Measurements from ENCODE around the gene FRAS1. TPM values are rescaled to one million over a fixed set of nuclear protein-coding genes. Genes with fewer than 3 reads are reported as not detected.

The FRAS1 gene
- total RNA-seq, 2 donors from 2014 or later: 0.07 to 0.10 TPM

DNA sequence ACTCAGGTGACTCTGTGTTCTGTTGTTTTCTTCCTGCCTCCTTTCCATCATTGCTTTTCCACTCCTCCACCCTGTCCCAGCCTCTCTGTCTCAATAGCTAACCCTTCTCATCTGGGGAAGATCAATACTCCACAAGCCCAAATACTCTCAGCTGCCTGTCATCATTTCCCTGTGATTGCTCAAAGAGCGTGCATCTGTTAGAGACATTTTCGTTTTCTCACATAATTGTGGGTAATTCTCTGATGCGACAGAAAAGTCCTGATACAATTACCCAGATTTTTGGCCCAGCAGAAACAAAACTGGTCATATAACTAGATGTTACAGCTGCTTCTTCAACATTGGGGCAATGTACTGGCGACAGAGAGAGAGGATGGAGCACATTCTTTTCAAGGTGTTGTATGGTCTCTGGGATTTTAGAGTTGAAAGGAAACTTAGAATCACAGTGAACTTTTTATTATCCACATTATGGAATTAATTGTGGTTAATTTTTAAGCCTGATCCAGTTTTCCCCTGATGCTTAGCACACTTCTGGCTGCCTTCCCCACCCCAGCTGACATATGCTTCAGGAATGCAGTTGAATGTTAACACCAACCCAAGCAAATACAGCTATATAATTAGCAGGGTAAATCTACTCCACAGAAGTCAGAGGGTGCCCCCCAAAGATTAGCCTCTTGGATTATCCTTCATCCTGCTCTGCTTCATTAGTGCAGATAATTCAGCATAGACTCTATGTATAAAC is 323.0 kb downstream of the FRAS1 start:
- H3K4me1 Mint-ChIP-seq (ENCODE audit: low read depth): no peaks in the 10 kb centered on the region
- H3K4me3 Mint-ChIP-seq: no peak overlapping the region
- ATAC-seq (replicated peaks in 1 of 2): no peak
- no peaks in the 10 kb centered on the region for H3K9me3 Mint-ChIP-seq
- no peaks in the 10 kb centered on the region for H3K36me3 Mint-ChIP-seq (ENCODE audit: insufficient read depth in 2 of 2)
- H3K27ac Mint-ChIP-seq: no peak overlapping the region
- no peak for DNase-seq
- no peaks in the 10 kb centered on the region for H3K27me3 Mint-ChIP-seq (ENCODE audit: low read depth)

DNA sequence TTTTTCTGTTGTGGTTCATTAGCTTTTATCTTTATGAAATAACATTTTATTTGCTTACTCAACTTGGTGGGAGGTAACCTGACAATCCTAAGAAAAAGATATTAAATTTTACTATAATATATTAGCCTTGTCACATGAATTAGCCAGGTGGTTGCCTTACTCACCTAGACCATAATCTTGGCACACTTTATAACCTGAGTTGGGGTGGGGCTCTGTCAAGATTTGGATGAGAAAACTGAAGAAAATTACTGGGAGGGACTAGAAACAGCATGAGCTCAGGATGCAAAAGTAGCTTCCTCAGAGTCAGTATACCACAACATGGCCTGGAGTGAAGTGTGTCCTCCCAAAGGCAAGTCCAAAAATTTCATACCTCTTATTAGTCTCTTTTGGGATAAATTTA is 329.6 kb downstream of the FRAS1 start:
- DNase-seq: no peak
- no peaks in the 10 kb centered on the region for H3K9me3 Mint-ChIP-seq
- no peaks in the 10 kb centered on the region for H3K4me1 Mint-ChIP-seq (ENCODE audit: low read depth)
- H3K36me3 Mint-ChIP-seq (ENCODE audit: insufficient read depth in 2 of 2): no peaks in the 10 kb centered on the region
- no peak overlapping the region for H3K4me3 Mint-ChIP-seq
- ATAC-seq (replicated peaks in 1 of 2): no peak
- no peaks in the 10 kb centered on the region for H3K27me3 Mint-ChIP-seq (ENCODE audit: low read depth)
- no peak overlapping the region for H3K27ac Mint-ChIP-seq

DNA sequence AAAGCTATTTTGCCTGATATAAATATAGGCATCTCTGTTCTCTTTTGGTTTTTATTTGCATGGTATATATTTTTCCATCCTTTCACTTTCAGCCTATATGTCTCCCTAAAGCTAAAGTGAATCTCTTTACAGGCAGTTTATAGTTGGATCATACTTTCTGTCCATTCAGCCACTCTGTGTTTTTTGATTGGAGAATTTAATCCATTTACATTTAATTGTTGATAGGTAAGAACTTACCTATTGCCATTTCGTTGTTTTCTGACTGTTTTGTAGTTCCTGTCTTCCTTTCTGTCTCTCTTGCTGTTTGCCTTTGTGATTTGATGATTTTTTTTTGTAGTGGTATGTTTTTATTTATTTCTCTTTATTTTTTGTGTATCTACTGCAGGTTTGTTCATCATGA is 338.5 kb downstream of the FRAS1 start:
- Mint-ChIP-seq H3K4me3 (no peak overlapping the region), H3K4me1 (ENCODE audit: low read depth) (no peaks in the 10 kb centered on the region), H3K27ac (no peak overlapping the region), H3K36me3 (ENCODE audit: insufficient read depth in 2 of 2) (peaks cover 1 to 2% of the 10 kb centered on the region in 2 donors), H3K9me3 (peaks cover 5% of the 10 kb centered on the region in 2 donors), H3K27me3 (ENCODE audit: low read depth) (no peaks in the 10 kb centered on the region)
- ATAC-seq (replicated peaks in 1 of 2): no peak
- no peak for DNase-seq

DNA sequence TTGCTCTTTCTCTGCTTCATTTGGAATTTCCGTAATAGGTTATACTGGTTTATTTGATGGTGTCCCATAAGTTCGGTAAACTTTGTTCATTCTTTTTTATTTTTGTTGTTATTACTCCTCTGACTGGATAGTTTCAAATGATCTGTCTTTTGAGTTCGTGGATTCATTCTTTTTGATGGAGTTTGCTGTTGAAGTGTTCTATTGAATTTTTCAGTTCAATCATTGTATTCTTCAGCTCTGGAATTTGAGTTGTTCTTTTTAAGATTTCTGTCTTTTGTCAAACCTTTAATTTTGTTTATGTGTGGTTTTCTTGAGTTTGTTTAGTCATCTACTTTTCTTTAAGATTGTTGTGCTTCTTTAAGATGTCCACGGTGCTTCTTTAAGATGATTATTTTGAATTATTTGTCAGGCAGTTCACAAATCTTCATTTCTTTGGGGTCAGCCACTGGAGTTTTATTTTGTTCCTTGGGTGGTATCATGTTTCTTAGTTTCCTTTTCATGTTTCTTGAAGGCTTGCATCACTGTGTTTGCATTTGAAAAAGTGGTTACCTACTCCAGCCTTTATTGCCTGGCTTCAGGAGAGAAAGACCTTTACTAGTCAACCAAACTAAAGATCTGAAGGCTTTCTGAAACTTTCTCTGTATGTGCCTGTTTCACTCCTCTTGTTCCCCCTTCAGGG is 339.6 kb downstream of the FRAS1 start:
- no peak for DNase-seq
- H3K4me1 Mint-ChIP-seq (ENCODE audit: low read depth): no peaks in the 10 kb centered on the region
- no peak for ATAC-seq (replicated peaks in 1 of 2)

DNA sequence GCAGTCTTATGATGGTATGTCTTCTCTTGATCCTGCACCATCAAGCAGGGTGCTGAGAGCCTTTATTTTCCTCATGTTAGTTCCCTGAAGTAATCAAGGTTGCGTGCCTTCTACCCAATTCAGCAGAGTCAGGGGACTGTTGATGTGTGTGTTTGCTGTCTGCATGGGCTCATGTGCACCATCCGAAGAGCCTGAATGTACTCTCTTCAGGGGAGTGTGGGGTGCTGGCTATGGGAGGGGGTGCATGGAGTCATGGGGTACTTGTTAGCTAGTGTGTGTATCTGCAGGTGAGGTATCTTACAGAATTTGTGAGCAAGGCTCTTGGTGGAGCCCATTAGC is 340.1 kb downstream of the FRAS1 start:
- Mint-ChIP-seq H3K4me1 (ENCODE audit: low read depth) (no peaks in the 10 kb centered on the region), H3K36me3 (ENCODE audit: insufficient read depth in 2 of 2) (peaks cover 1 to 2% of the 10 kb centered on the region in 2 donors), H3K27me3 (ENCODE audit: low read depth) (no peaks in the 10 kb centered on the region), H3K4me3 (no peak overlapping the region), H3K27ac (no peak overlapping the region), H3K9me3 (peaks cover 5% of the 10 kb centered on the region in 2 donors)
- ATAC-seq (replicated peaks in 1 of 2): no peak
- DNase-seq: no peak

More for the DNA sequence above, 339.6 kb downstream of the FRAS1 start:
- Mint-ChIP-seq H3K4me3 (no peak overlapping the region), H3K27ac (no peak overlapping the region), H3K9me3 (peaks cover 5% of the 10 kb centered on the region in 2 donors), H3K36me3 (ENCODE audit: insufficient read depth in 2 of 2) (peaks cover 1 to 2% of the 10 kb centered on the region in 2 donors), H3K27me3 (ENCODE audit: low read depth) (no peaks in the 10 kb centered on the region)

DNA sequence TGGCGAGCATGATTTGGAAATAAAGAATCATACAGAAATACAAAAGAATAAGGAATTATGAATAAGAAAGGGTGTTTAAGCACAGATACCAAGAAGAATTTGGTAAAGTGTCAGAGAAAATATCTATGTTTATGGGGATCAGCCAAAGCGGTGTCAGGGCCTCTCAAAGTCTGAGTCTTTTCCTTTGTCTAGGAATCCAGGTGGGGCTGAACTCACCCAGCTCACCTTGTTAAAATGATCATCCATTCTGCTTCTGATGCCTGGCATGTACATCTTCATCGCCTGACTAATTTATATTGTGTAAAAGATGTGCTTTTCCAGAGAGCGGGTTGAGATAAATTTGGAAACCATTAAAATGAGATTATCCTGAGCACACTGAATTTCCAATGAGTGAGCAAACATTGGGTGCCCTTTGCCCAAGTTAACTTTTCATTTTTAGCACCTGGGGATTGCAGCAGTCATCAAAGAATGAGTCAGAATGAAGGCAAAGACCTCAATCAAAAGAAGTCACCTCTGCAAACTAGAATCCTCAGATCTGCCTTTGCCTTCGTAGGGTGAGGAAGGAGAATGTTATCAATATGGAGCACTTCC is 352.6 kb downstream of the FRAS1 start:
- H3K27ac Mint-ChIP-seq: no peak overlapping the region

DNA sequence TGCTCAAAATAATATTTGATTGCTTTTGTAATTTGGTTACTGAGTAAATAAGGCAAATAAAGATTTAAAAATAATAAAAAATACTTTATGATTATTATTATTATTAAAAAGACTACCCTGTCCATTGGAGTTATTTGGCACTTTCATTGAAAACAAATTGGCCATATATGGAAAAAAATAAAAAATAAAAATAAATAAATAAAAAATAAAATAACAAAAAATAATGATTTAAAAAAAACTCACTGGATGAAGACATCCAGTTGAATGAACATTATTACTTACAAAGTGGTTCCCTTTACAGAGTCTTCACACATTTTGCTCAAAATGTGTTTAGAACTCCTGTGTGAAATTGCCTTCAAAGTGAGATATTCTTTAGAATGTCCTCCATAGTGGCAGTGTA is 353.1 kb downstream of the FRAS1 start:
- no peak for ATAC-seq (replicated peaks in 1 of 2)
- H3K36me3 Mint-ChIP-seq (ENCODE audit: insufficient read depth in 2 of 2): no peaks in the 10 kb centered on the region
- no peaks in the 10 kb centered on the region for H3K9me3 Mint-ChIP-seq
- no peak overlapping the region for H3K27ac Mint-ChIP-seq
- H3K4me1 Mint-ChIP-seq (ENCODE audit: low read depth): no peaks in the 10 kb centered on the region
- DNase-seq: no peak
- no peak overlapping the region for H3K4me3 Mint-ChIP-seq
- H3K27me3 Mint-ChIP-seq (ENCODE audit: low read depth): peaks cover 14% of the 10 kb centered on the region

More for the DNA sequence above, 352.6 kb downstream of the FRAS1 start:
- Mint-ChIP-seq H3K27me3 (ENCODE audit: low read depth) (peaks cover 13% of the 10 kb centered on the region), H3K36me3 (ENCODE audit: insufficient read depth in 2 of 2) (no peaks in the 10 kb centered on the region), H3K4me1 (ENCODE audit: low read depth) (no peaks in the 10 kb centered on the region), H3K9me3 (no peaks in the 10 kb centered on the region), H3K4me3 (no peak overlapping the region)
- DNase-seq (no peak), ATAC-seq (replicated peaks in 1 of 2) (no peak)

DNA sequence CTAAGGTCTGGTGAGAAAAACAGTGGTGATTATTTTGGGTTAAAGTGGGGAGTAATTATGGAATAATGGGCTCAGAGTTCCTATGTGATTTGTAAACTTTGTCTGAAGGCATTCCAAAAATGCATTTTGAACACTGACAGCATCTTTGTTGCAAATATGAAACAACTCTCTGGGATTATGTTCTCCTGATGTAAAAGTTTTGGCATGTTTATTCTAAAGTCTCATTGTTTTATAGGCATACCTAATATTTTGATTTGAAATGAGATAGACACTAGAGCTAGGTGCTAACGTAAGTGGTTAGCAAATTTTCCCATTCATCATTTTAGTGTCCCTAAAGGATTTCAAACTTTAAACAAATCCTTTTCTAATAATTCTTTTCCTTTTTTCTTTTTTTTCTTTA is 353.6 kb downstream of the FRAS1 start:
- no peak for DNase-seq
- Mint-ChIP-seq H3K36me3 (ENCODE audit: insufficient read depth in 2 of 2) (no peaks in the 10 kb centered on the region), H3K27ac (no peak overlapping the region), H3K27me3 (ENCODE audit: low read depth) (peaks cover 13% of the 10 kb centered on the region), H3K4me3 (no peak overlapping the region), H3K4me1 (ENCODE audit: low read depth) (no peaks in the 10 kb centered on the region), H3K9me3 (no peaks in the 10 kb centered on the region)
- no peak for ATAC-seq (replicated peaks in 1 of 2)

DNA sequence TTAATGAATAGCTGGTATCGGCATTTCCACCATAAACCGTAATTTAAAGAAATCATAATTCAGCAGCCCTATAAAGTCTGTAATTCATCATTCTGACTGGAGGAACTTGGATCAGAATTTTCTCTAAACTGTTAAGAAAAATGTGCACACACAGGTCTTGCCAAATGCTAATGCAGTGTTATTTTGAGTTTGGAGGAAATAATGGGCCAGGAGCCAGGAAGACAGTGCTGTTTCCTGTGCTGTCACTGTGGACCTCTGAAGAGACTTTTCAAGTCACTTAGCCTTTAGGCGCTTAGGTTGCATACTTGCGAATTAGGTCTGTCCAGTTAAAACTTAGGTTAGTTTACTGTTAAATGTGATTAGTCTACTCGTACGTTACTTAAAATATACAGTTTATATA is 357.0 kb downstream of the FRAS1 start:
- no peak for DNase-seq
- no peaks in the 10 kb centered on the region for H3K4me1 Mint-ChIP-seq (ENCODE audit: low read depth)
- H3K4me3 Mint-ChIP-seq: no peak overlapping the region
- H3K9me3 Mint-ChIP-seq: no peaks in the 10 kb centered on the region
- no peak overlapping the region for H3K27ac Mint-ChIP-seq
- H3K36me3 Mint-ChIP-seq (ENCODE audit: insufficient read depth in 2 of 2): no peaks in the 10 kb centered on the region
- ATAC-seq (replicated peaks in 1 of 2): no peak
- peaks cover 5% of the 10 kb centered on the region for H3K27me3 Mint-ChIP-seq (ENCODE audit: low read depth)

DNA sequence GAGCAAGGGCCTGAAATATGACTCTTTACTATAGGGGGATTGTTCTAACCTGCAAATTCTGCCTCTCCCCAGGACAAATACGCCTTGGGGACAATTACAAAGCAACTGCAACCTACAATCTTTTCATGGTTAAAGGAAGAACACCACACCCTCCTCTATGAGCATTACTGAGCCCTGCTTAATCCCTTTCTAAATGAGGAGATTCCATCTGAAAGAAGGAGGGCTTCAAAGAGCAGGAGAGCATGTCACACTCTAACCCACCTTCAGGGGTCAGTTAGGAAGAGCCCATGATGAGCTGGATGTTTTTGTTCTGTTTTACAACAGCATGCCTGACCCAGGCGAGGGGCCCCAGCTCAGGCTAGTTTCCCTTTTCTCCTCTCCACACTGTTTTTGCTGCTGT is 360.5 kb downstream of the FRAS1 start:
- DNase-seq (no peak), ATAC-seq (replicated peaks in 1 of 2) (no peak)
- H3K4me3 Mint-ChIP-seq: no peak overlapping the region
- peaks cover 5% of the 10 kb centered on the region for H3K27me3 Mint-ChIP-seq (ENCODE audit: low read depth)
- H3K4me1 Mint-ChIP-seq (ENCODE audit: low read depth): no peaks in the 10 kb centered on the region
- no peaks in the 10 kb centered on the region for H3K9me3 Mint-ChIP-seq
- no peak overlapping the region for H3K27ac Mint-ChIP-seq
- H3K36me3 Mint-ChIP-seq (ENCODE audit: insufficient read depth in 2 of 2): no peaks in the 10 kb centered on the region

DNA sequence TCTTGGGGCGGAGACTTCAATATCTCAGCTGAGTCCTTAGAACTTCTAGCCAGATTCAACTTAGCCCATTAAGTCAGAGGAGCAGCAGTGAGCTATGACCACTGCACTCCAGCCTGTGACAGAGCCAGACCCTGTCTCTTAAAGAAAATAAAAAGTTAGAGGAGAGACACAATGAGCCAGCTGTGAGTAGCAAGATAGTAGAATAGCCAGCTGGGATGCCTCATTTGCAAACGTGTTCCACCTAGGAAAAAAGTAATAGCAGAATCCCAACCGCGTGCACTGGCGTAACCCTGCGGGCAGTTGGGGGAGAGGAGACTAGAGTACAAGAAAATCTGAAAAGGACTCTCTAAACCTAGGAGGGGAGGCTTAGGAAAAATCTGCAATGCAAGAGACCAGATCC is 361.3 kb downstream of the FRAS1 start:
- no peak overlapping the region for H3K4me3 Mint-ChIP-seq
- no peaks in the 10 kb centered on the region for H3K36me3 Mint-ChIP-seq (ENCODE audit: insufficient read depth in 2 of 2)
- H3K9me3 Mint-ChIP-seq: no peaks in the 10 kb centered on the region
- no peak for ATAC-seq (replicated peaks in 1 of 2)
- H3K27me3 Mint-ChIP-seq (ENCODE audit: low read depth): peaks cover 5% of the 10 kb centered on the region
- no peaks in the 10 kb centered on the region for H3K4me1 Mint-ChIP-seq (ENCODE audit: low read depth)
- H3K27ac Mint-ChIP-seq: no peak overlapping the region
- DNase-seq: no peak

DNA sequence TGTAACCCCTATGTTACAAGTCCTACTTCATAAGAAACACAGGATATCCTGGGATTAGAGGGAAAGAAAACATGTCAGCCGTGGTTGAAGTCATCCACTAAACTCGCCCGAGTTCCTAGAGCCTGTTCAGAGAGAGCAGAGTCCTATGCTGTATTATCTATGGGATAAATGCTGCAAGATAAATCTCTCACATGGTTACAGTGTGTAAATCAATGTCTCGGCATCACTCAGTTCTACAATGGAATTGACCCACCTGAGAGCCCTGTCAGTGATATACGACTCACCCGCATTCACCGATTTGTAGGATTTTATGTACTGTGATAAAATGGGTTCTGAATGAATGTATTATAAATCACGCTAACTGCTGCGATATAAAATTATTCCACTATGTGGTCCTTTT is 366.7 kb downstream of the FRAS1 start:
- H3K9me3 Mint-ChIP-seq: no peaks in the 10 kb centered on the region
- peaks cover 5% of the 10 kb centered on the region for H3K27me3 Mint-ChIP-seq (ENCODE audit: low read depth)
- no peaks in the 10 kb centered on the region for H3K4me1 Mint-ChIP-seq (ENCODE audit: low read depth)
- no peak overlapping the region for H3K27ac Mint-ChIP-seq
- DNase-seq: no peak
- ATAC-seq (replicated peaks in 1 of 2): no peak
- no peak overlapping the region for H3K4me3 Mint-ChIP-seq
- no peaks in the 10 kb centered on the region for H3K36me3 Mint-ChIP-seq (ENCODE audit: insufficient read depth in 2 of 2)

DNA sequence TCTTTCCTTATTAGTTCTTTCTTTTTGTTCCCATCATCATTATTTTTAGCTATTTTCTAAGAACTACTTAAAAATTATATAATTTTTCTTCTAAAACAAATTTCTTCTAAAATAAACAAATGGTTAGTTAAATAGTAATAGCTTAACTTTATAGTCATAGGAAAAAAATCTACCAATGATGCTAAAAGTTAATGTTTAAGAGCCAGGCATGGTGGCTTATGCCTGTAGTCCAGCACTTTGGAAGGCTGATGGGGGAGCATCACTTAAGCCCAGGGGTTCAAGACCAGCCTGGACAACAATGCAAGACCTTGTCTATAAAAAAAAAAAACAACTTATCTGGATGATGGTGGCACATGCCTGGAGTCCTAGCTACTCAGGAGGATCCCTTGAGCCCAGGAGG is 367.3 kb downstream of the FRAS1 start:
- H3K27ac Mint-ChIP-seq: no peak overlapping the region
- H3K27me3 Mint-ChIP-seq (ENCODE audit: low read depth): peaks cover 5% of the 10 kb centered on the region
- H3K4me1 Mint-ChIP-seq (ENCODE audit: low read depth): no peaks in the 10 kb centered on the region
- no peak overlapping the region for H3K4me3 Mint-ChIP-seq
- no peaks in the 10 kb centered on the region for H3K36me3 Mint-ChIP-seq (ENCODE audit: insufficient read depth in 2 of 2)
- no peak for DNase-seq
- ATAC-seq (replicated peaks in 1 of 2): no peak
- H3K9me3 Mint-ChIP-seq: no peaks in the 10 kb centered on the region
